ENCODE results near the gene UBE2J2.

DNA sequence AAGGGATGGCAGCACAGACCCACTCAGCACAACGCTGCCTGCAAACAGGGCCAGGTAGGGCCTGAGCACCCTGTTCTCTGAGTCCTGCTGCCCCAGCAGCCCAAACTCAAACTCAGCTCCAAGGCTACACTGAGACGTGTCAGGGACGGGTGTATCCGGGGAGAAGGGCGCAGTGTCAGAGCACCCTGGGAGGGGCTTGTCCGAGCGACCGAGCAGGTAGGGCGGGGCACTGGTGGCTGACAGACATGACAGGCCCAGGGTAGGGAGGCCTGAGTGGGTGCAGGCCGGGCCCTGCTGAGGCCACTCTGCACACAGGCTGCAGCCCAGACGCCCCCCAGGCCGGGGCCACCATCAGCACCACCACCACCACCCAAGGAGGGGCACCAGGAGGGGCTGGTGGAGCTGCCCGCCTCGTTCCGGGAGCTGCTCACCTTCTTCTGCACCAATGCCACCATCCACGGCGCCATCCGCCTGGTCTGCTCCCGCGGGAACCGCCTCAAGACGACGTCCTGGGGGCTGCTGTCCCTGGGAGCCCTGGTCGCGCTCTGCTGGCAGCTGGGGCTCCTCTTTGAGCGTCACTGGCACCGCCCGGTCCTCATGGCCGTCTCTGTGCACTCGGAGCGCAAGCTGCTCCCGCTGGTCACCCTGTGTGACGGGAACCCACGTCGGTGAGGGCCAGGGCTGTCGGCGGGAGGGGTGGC lies 12.1 kb upstream of the UBE2J2 start:
- TF ChIP-seq EZH2 (IDR thresholded peaks at IDR 0.05; ENCODE audit: borderline replicate concordance, low read length) (no peak), CTCF (IDR thresholded peaks at IDR 0.05; ENCODE audit: low read length) (no peak)
